ENCODE measurements around the gene ZNF451.

DNA sequence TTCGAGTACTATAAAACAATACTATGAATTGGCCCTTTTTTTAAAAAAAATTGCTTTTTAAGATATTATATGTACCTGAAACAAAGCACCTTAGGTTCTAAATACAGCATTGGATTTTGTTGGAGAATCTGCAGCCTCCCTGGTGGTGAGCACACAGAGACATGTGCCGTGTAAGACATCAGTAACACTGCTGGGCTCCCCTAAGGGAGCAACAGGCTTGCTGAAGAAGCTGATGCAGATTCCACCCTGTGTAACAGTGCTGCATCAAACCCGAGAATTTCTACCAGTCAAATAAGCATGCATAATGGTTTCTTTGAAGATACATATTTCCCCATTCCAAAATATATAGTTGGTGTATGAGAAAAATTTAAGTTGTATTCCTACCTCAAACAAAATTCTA is 26.1 kb upstream of the ZNF451 start:
- no peak for TF ChIP-seq EZH2phosphoT487 (IDR thresholded peaks at IDR 0.05; ENCODE audit: insufficient read depth, low read depth)
- no peak for TF ChIP-seq EZH2 (IDR thresholded peaks at IDR 0.05; ENCODE audit: insufficient read depth, poor library complexity, severe bottlenecking)
